HG02885 (cell line): ENCODE results near the gene PLA2G4C.

ENCODE experiments used
- ATAC-seq: cut with Tn5 transposase; IDR thresholded peaks from one replicate; pipeline ENCODE4 v1.9.1; 2021; ENCODE audit warnings: mild to moderate bottlenecking; ENCODE audit not compliant: unreplicated experiment, poor library complexity

Gene PLA2G4C

GRCh38 chr19:48000846-48001245 lies 109.8 kb downstream of the PLA2G4C start:
- ATAC-seq = no peak

GRCh38 chr19:47998800-47999199 lies 111.8 kb downstream of the PLA2G4C start:
- ATAC-seq = no peak
